Glutamatergic neuron (in vitro differentiated cells): Measurements from ENCODE around the gene PNPLA2. TPM values are rescaled to one million over a fixed set of nuclear protein-coding genes. Genes with fewer than 3 reads are reported as not detected.

Experiments
- DNase-seq: peaks from one replicate; pipeline ENCODE4 v3.0.0; 2022
- H3K27ac Mint-ChIP-seq: one replicate; pipeline ENCODE4 v1.8.0; 2020; ENCODE audit warnings: mild to moderate bottlenecking, mixed read lengths, inconsistent platforms; ENCODE audit not compliant: unreplicated experiment
- H3K27me3 Mint-ChIP-seq: one replicate; pipeline ENCODE4 v1.8.0; 2020; ENCODE audit warnings: mild to moderate bottlenecking, moderate library complexity, mixed read lengths, inconsistent platforms; ENCODE audit not compliant: unreplicated experiment
- H3K36me3 Mint-ChIP-seq: one replicate; pipeline ENCODE4 v1.8.0; 2020; ENCODE audit warnings: mild to moderate bottlenecking, mixed read lengths, inconsistent platforms; ENCODE audit not compliant: unreplicated experiment
- H3K4me1 Mint-ChIP-seq: one replicate; pipeline ENCODE4 v1.8.0; 2020; ENCODE audit warnings: mild to moderate bottlenecking, low read depth, mixed read lengths, inconsistent platforms; ENCODE audit not compliant: unreplicated experiment
- H3K4me3 Mint-ChIP-seq: one replicate; pipeline ENCODE4 v1.8.0; 2020; ENCODE audit warnings: mild to moderate bottlenecking, mixed read lengths, inconsistent platforms; ENCODE audit not compliant: unreplicated experiment
- H3K9me3 Mint-ChIP-seq: one replicate; pipeline ENCODE4 v1.8.0; 2020; ENCODE audit warnings: mild to moderate bottlenecking, moderate library complexity, mixed read lengths, inconsistent platforms; ENCODE audit not compliant: unreplicated experiment
- total RNA-seq: library from RNA; stranded (reverse); fragmentation: NEBNext Ultra II Directional; extraction: Animal tissue kit (Norgen Biotek cat#: 25700); gene quantifications from one replicate; pipeline ENCODE4 v1.2.1, GENCODE V29; 2021; ENCODE audit not compliant: unreplicated experiment
- TF ChIP-seq, protein P1 (sequence below): fragments of 200-600 bp; sonication (generic); IDR thresholded peaks from one replicate; pipeline ENCODE4 v1.5.0; 2021; ENCODE audit not compliant: partially characterized antibody, unreplicated experiment

PNPLA2 gene
- total RNA-seq, 1 donor from 2014 or later: 32.3 TPM

DNA sequence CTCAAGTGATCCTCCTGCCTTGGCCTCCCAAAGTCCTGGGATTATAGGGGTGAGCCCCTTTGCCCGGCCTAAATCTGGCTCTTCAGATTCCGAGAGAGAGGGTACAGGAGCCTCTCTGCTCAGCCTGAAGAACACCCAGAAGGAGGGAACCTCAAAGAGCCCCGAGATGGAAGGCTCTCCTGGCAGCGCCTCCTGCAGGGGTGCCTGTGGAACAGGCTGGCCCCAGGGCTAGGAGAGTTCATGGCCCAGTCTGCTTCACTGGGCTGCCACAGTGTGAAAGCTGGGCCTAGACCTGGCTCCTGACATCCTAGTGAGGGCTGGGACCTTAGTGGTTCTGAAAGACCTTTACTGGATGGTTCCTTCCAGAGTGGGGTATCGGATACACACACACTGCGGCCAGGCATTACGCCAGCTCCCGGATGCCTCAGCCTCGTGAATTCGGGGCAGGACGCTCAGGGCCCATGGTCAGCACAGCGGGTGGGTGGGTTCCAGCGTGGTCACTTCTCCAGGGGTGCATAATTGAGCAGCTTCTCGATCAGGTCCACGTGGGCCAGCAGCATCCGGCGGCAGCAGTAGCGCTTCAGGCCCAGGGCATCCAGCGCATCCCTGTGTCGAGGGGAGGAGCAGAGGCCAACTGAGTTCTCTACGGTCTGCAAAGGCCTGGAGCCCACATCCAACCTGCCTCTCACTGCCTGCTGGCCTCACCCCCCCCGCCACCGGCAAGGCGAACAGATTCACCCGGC lies 21.3 kb downstream of the PNPLA2 start:
- TF ChIP-seq, protein P1, sequence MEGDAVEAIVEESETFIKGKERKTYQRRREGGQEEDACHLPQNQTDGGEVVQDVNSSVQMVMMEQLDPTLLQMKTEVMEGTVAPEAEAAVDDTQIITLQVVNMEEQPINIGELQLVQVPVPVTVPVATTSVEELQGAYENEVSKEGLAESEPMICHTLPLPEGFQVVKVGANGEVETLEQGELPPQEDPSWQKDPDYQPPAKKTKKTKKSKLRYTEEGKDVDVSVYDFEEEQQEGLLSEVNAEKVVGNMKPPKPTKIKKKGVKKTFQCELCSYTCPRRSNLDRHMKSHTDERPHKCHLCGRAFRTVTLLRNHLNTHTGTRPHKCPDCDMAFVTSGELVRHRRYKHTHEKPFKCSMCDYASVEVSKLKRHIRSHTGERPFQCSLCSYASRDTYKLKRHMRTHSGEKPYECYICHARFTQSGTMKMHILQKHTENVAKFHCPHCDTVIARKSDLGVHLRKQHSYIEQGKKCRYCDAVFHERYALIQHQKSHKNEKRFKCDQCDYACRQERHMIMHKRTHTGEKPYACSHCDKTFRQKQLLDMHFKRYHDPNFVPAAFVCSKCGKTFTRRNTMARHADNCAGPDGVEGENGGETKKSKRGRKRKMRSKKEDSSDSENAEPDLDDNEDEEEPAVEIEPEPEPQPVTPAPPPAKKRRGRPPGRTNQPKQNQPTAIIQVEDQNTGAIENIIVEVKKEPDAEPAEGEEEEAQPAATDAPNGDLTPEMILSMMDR: no peak
- DNase-seq: no peak
- Mint-ChIP-seq H3K4me1 (peaks cover 20% of the 10 kb centered on the region), H3K27ac (peak overlapping the region; percentile 80), H3K4me3 (peak overlapping the region; percentile 84), H3K27me3 (peaks cover 17% of the 10 kb centered on the region), H3K36me3 (no peaks in the 10 kb centered on the region), H3K9me3 (peaks cover 26% of the 10 kb centered on the region)

DNA sequence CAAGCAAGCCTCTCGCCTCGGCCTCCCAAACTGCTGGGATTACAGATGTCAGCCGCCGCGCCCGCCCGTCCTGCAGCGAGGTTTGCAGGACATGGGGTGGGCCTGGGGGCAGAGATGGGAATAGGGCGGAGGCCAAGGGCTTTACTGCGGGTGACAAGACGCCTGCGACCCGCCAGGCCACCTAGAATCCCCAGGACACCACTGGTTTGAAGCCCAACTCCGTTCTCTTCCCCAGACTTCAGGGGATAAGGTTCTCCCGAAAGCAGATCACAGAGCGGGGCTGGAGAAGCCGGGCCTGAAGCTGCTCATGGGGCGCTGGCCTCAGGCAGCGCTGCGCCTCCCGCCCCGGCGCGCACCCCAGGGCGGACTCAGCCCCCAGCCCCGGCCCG lies 23.3 kb downstream of the PNPLA2 start:
- no peaks in the 10 kb centered on the region for H3K36me3 Mint-ChIP-seq
- H3K27me3 Mint-ChIP-seq: peaks cover 17% of the 10 kb centered on the region
- peak overlapping the region; percentile 78 for H3K27ac Mint-ChIP-seq
- no peak for DNase-seq
- H3K4me3 Mint-ChIP-seq: peak overlapping the region; percentile 88
- peaks cover 22% of the 10 kb centered on the region for H3K4me1 Mint-ChIP-seq
- peaks cover 26% of the 10 kb centered on the region for H3K9me3 Mint-ChIP-seq
- TF ChIP-seq, protein P1: no peak

DNA sequence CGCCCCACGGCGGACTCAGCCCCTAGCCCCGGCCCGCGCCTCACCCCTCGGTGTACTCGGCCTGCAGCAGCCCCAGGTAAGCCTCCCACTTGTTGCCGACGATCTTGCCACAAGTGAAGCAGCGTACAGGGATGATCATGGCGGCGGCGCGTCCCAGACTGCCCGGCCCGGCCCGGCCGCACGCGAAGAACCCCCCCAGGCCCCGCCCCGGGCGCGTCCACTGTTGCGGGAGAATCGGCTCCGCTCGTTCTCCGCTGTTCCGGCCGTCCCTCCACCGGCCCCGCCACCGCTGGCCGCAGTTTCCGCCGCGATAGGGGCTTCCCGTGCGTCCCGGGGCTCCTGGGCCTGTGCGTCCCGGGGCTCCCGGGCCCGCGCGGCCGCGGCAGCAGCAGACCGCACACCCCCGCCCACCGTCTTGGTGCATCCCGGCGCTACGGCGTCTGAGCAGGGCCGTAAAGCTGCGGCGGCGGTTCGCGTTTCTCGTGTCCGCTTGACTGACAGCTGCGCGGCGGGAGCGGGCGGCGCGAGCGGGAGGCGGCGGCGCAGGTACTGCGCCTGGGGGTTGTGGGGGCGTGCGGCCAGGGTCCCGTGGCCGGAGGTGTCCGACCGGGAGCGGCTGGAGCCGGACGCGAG lies 23.8 kb downstream of the PNPLA2 start, which contains the start of the genes POLR2L and TSPAN4:
POLR2L (minus strand) TSS at position 160 of the 633 bp plus-strand sequence; CDS start at position 139, 21 bp downstream.
TSPAN4 (plus strand) TSS at position 483 of the 633 bp plus-strand sequence. CDS start 7,453 bp downstream, outside the sequence.
- TF ChIP-seq, protein P1: no peak
- Mint-ChIP-seq H3K27me3 (peaks cover 17% of the 10 kb centered on the region), H3K27ac (peak within 1 kb of the TSS; percentile 78), H3K9me3 (peaks cover 26% of the 10 kb centered on the region), H3K4me3 (peak within 1 kb of the TSS; percentile 88), H3K4me1 (peaks cover 22% of the 10 kb centered on the region), H3K36me3 (no peaks in the 10 kb centered on the region)
- peak; percentile 94 for DNase-seq

DNA sequence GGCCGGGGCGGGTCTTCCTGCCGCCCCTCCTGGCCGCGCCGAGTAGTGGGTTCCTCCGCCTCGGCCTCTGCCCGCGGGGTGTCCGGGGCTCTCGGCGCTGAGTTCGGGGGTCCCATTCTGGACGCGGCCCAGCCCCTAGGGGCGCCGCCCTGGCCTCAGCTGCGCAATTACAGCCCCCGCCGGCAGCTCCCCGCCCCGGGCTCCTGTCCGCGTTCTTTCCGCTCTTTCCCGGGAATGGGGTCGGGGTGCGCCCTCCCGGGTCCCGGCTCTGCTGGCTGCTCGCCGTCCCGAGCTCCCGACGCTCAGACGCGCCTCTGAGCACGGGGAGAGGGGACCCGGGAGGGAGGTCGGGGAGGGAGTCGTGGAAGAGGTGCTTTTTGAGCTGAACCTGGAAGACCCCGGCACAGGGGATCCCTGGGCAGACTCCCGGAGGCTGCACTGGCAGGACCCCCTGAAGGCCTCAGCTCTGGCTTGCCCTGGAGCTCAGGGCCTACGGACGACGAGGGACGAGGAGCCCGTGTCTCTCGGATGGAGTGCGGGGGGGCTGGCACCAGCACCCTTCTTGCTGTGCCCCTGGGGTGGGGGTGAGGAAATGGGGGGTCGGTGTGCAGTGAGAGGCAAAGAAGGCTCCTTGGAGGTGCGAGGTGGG lies 24.5 kb downstream of the PNPLA2 start:
- TF ChIP-seq, protein P1: no peak
- Mint-ChIP-seq H3K9me3 (peaks cover 26% of the 10 kb centered on the region), H3K27me3 (peaks cover 14% of the 10 kb centered on the region), H3K36me3 (no peaks in the 10 kb centered on the region), H3K27ac (no peak overlapping the region), H3K4me1 (peaks cover 22% of the 10 kb centered on the region), H3K4me3 (peak overlapping the region; percentile 82)
- DNase-seq: no peak
